22Rv1 (cell line): ENCODE measurements around the gene DMRT3.

ENCODE experiments used
- ZFX ChIP-seq: fragments of 450-650 bp; IDR thresholded peaks from 2 replicates; pipeline ENCODE4 v1.6.1; 2017; ENCODE audit warnings: antibody characterized with exemption, borderline replicate concordance
- TF ChIP-seq, protein P1 (sequence below): fragments of 450-650 bp; IDR thresholded peaks from 2 replicates; pipeline ENCODE4 v1.5.1; 2017; ENCODE audit warnings: mild to moderate bottlenecking

DNA sequence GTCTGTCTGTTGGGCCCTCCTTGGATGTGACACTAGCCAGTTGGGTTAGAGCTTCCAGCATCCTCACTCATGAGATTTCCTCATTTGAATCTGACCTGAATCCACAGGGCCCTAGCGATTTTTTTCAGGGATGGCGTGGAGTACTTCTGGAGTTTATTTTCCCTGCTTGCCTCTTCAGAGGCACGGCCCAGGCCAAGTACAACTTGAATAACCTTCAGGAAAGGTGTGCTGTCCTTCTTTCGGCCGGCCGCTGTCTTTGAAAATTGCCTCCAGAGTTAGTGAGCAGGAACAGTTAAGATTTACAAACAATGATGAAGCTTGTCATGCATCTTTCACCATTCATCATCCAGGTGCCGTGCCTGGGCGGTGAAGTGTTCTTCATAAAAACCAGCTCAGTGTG, 49.5 kb upstream of the DMRT3 start:
- TF ChIP-seq, protein P1, sequence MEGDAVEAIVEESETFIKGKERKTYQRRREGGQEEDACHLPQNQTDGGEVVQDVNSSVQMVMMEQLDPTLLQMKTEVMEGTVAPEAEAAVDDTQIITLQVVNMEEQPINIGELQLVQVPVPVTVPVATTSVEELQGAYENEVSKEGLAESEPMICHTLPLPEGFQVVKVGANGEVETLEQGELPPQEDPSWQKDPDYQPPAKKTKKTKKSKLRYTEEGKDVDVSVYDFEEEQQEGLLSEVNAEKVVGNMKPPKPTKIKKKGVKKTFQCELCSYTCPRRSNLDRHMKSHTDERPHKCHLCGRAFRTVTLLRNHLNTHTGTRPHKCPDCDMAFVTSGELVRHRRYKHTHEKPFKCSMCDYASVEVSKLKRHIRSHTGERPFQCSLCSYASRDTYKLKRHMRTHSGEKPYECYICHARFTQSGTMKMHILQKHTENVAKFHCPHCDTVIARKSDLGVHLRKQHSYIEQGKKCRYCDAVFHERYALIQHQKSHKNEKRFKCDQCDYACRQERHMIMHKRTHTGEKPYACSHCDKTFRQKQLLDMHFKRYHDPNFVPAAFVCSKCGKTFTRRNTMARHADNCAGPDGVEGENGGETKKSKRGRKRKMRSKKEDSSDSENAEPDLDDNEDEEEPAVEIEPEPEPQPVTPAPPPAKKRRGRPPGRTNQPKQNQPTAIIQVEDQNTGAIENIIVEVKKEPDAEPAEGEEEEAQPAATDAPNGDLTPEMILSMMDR: no peak
- no peak for TF ChIP-seq ZFX
